Measurements from ENCODE around the gene CLEC4M. TPM values are rescaled to one million over a fixed set of nuclear protein-coding genes. Genes with fewer than 3 reads are reported as not detected.
A peak's percentile ranks its signal among the peaks of the same experiment; 100 is the strongest.

The CLEC4M gene
- total RNA-seq, 6 experiments from 2014 or later = not detected

DNA sequence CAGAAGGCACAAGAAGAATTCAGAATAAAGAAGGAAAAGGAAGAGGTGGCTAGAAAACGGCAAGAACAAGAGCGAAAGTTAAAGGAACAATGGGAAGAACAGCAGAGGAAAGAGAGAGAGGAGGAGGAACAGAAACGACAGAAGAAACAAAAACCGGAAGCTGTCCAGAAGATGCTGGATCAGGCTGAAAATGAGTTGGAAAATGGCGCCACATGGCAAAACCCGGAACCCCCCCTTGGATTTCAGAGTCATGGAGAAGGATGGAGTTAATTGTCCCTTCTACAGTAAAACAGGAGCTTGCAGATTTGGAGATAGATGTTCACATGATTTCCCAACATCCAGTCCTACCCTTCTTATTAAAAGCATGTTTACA lies 22.4 kb upstream of the CLEC4M start:
- TF ChIP-seq CTCF (IDR thresholded peaks at IDR 0.05) = no peak
- peak overlapping the region; percentile 26; the same call in 1 of the 2 replicates for H3K4me3 Mint-ChIP-seq
- no peaks in the 10 kb centered on the region for H3K4me1 Mint-ChIP-seq (ENCODE audit: low read depth)
- H3K27me3 Mint-ChIP-seq (ENCODE audit: insufficient read depth) = peaks cover 22% of the 10 kb centered on the region
- no peak overlapping the region for H3K27ac Mint-ChIP-seq
- H3K36me3 Mint-ChIP-seq (ENCODE audit: low read depth) = no peaks in the 10 kb centered on the region
- H3K9me3 Mint-ChIP-seq = no peaks in the 10 kb centered on the region
- no peak for DNase-seq

DNA sequence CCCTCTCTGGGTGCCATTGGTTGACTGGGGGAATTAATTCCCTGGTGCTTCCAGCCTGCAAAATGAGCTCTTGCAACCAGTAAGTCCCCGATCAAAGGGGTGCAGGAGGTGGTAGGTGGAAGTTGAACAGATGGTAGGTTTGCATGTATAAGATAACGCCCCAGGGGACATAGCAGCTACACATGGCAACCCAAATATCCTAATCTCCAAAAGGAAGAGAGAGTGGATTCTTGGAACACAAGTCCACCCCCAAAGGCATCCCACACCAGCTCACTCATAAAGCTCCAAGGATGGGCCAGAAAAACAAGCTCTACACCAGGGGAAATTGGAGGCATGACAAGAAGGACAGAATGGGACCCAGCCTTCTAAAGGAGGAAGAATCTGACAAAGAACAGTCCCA lies 20.5 kb upstream of the CLEC4M start:
- Mint-ChIP-seq H3K27me3 (ENCODE audit: insufficient read depth) (peaks cover 18% of the 10 kb centered on the region), H3K4me3 (no peak overlapping the region), H3K9me3 (no peaks in the 10 kb centered on the region), H3K4me1 (ENCODE audit: low read depth) (no peaks in the 10 kb centered on the region), H3K36me3 (ENCODE audit: low read depth) (no peaks in the 10 kb centered on the region), H3K27ac (no peak overlapping the region)
- no peak for TF ChIP-seq CTCF (IDR thresholded peaks at IDR 0.05)
- DNase-seq = no peak

- peaks cover 15% of the 10 kb centered on the region for H3K27me3 Mint-ChIP-seq (ENCODE audit: insufficient read depth)
- no peak for DNase-seq
- no peaks in the 10 kb centered on the region for H3K36me3 Mint-ChIP-seq (ENCODE audit: low read depth)
- H3K27ac Mint-ChIP-seq = no peak overlapping the region
- H3K4me1 Mint-ChIP-seq (ENCODE audit: low read depth) = no peaks in the 10 kb centered on the region
- no peaks in the 10 kb centered on the region for H3K9me3 Mint-ChIP-seq
- no peak overlapping the region for H3K4me3 Mint-ChIP-seq
- no peak for TF ChIP-seq CTCF (IDR thresholded peaks at IDR 0.05)
Observed at GRCh38 chr19:7742991-7743390, 20.1 kb upstream of the CLEC4M start.

GRCh38 chr19:7743425-7743841 lies 19.6 kb upstream of the CLEC4M start:
- H3K27ac Mint-ChIP-seq = no peak overlapping the region
- H3K27me3 Mint-ChIP-seq (ENCODE audit: insufficient read depth) = peaks cover 14% of the 10 kb centered on the region
- no peak overlapping the region for H3K4me3 Mint-ChIP-seq
- no peak for TF ChIP-seq CTCF (IDR thresholded peaks at IDR 0.05)
- no peaks in the 10 kb centered on the region for H3K4me1 Mint-ChIP-seq (ENCODE audit: low read depth)
- no peaks in the 10 kb centered on the region for H3K9me3 Mint-ChIP-seq
- H3K36me3 Mint-ChIP-seq (ENCODE audit: low read depth) = no peaks in the 10 kb centered on the region
- no peak for DNase-seq

GRCh38 chr19:7744199-7744786 lies 18.8 kb upstream of the CLEC4M start:
- H3K4me3 Mint-ChIP-seq = no peak overlapping the region
- H3K9me3 Mint-ChIP-seq = no peaks in the 10 kb centered on the region
- peaks cover 16% of the 10 kb centered on the region for H3K27me3 Mint-ChIP-seq (ENCODE audit: insufficient read depth)
- no peak for TF ChIP-seq CTCF (IDR thresholded peaks at IDR 0.05)
- no peaks in the 10 kb centered on the region for H3K36me3 Mint-ChIP-seq (ENCODE audit: low read depth)
- H3K4me1 Mint-ChIP-seq (ENCODE audit: low read depth) = no peaks in the 10 kb centered on the region
- no peak overlapping the region for H3K27ac Mint-ChIP-seq
- DNase-seq = no peak

All from HFFc6 (cell line).